ENCODE data around the gene PDE7B.

The PDE7B gene

GRCh38 chr6:136022224-136022874, 170.8 kb downstream of the PDE7B start:
- no peak overlapping the region for H3K4me3 ChIP-seq (replicated peaks in 1 of 2; ENCODE audit: low read depth in 2 of 2, low read length in 2 of 2)
- no peak for TF ChIP-seq CTCF (IDR thresholded peaks at IDR 0.05; ENCODE audit: low read depth, low read length)
- DNase-seq (ENCODE audit: low read depth in 2 of 2): no peak

DNA sequence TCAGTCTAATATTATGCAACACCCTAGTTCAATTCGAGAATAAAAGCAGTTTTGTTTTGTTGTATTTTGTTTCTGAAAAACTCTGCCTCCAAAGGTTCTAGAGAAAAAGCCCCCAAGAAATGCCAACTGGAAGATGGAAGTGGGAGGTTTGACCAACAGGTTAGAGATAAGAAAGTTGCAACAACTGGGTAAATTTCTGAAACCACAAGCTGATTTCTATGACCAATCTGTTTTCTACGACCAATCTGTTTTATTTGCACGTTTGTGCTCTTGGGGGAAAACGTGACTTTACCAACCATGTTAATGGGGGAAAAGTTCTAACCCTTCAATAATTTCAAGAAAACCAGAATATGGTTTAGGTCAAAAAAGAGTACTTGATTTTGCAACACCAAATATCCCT, 173.2 kb downstream of the PDE7B start:
- H3K4me3 ChIP-seq (replicated peaks in 1 of 2; ENCODE audit: low read depth in 2 of 2, low read length in 2 of 2): no peak overlapping the region
- DNase-seq (ENCODE audit: low read depth in 2 of 2): no peak
- no peak for TF ChIP-seq CTCF (IDR thresholded peaks at IDR 0.05; ENCODE audit: low read depth, low read length)

GRCh38 chr6:136025736-136026135, 174.2 kb downstream of the PDE7B start:
- DNase-seq (ENCODE audit: low read depth in 2 of 2): no peak

DNA sequence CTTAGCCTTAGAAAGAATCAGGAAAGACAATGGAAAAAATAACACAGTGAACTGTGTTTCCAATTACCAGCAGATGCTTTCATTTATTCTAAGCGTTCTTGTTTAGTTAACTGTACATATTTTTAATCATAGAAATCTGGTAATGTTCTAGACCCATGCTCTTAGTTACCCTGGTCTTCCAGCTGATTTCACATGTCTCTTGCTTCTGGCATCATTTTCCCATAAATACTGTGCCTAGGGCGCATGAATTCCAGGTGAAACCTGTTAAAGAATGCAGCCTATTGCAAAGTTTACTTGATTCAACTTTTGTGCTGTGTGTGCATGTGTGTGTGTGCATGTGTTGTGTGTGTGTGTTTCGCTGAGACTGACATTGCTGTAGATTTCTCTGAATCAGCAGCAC, 178.6 kb downstream of the PDE7B start:
- no peak overlapping the region for H3K4me3 ChIP-seq (replicated peaks in 1 of 2; ENCODE audit: low read depth in 2 of 2, low read length in 2 of 2)
- no peak for DNase-seq (ENCODE audit: low read depth in 2 of 2)
- no peak for TF ChIP-seq CTCF (IDR thresholded peaks at IDR 0.05; ENCODE audit: low read depth, low read length)

More at GRCh38 chr6:136025736-136026135, 174.2 kb downstream of the PDE7B start:
- TF ChIP-seq CTCF (IDR thresholded peaks at IDR 0.05; ENCODE audit: low read depth, low read length): no peak
- no peak overlapping the region for H3K4me3 ChIP-seq (replicated peaks in 1 of 2; ENCODE audit: low read depth in 2 of 2, low read length in 2 of 2)

DNA sequence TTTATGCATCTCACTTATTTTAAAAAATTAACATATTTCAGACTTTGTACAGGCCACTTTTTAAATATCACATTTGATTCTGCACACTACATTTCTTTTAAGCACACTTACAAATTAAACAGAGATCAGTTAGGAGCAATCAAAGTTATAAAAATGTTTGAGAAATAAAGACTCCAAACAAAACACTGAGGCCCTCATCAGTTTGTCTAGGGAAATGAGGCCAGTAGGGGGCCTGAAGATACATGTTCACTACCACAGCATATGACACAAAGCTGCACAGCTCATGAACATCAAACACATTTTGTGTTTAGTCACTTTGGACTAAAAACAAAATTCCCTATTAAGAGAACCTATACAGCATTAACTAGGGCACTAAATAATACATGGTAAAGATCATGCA, 180.5 kb downstream of the PDE7B start:
- DNase-seq (ENCODE audit: low read depth in 2 of 2): peak; percentile 77
- TF ChIP-seq CTCF (IDR thresholded peaks at IDR 0.05; ENCODE audit: low read depth, low read length): peak; percentile 69
- H3K4me3 ChIP-seq (replicated peaks in 1 of 2; ENCODE audit: low read depth in 2 of 2, low read length in 2 of 2): no peak overlapping the region

DNA sequence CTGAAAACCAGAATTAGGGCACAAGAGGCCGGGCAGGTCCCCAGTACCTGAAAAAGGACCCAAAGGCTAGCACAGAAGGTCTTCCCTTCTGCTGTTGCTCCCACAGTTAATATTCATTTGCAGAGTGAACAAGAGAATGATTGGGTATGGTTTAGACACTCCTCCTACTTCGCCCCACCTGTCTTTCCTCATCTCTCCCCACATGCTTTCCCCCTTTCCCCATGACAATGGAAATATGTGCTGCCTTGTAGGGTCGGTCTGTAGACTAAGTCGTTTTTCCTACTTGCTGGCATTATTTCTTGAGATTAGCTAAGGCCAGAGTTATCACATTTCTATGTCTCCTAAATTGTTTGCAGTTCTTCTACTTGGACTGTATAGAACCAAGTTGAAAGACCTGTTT, 181.9 kb downstream of the PDE7B start:
- DNase-seq (ENCODE audit: low read depth in 2 of 2): no peak
- TF ChIP-seq CTCF (IDR thresholded peaks at IDR 0.05; ENCODE audit: low read depth, low read length): no peak
- no peak overlapping the region for H3K4me3 ChIP-seq (replicated peaks in 1 of 2; ENCODE audit: low read depth in 2 of 2, low read length in 2 of 2)

DNA sequence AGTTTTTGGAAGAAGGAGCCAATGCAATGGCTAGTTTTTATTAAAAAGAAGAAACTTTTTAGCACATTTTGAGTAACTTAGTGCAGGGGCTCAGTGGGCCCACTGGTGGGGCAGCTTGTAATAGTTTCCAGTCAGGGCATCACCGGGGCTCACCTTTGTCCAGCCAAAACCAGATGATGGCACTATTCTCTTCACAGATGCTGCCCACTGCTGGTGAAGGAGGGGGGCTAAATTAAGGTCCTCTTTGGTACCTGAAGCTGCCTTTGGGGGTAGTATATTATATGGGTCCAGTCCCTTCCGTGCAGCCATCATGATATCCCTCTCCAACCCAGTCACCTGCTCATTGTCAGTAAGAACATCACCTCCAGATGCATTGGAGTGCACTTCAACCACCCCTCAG, 182.9 kb downstream of the PDE7B start:
- H3K4me3 ChIP-seq (replicated peaks in 1 of 2; ENCODE audit: low read depth in 2 of 2, low read length in 2 of 2): no peak overlapping the region
- TF ChIP-seq CTCF (IDR thresholded peaks at IDR 0.05; ENCODE audit: low read depth, low read length): no peak
- no peak for DNase-seq (ENCODE audit: low read depth in 2 of 2)

Data from cardiac fibroblast (primary cell).